NCI-H2196 treated with DMSO at 0.1 percent for 48 hours (cell line): Measurements from ENCODE around the gene KCND2.

ENCODE experiments used
- DNase-seq: peaks from one replicate; lab custom pipeline; 2025; ENCODE audit not compliant: unreplicated experiment; lab: John Stamatoyannopoulos, UW

The KCND2 gene

DNA sequence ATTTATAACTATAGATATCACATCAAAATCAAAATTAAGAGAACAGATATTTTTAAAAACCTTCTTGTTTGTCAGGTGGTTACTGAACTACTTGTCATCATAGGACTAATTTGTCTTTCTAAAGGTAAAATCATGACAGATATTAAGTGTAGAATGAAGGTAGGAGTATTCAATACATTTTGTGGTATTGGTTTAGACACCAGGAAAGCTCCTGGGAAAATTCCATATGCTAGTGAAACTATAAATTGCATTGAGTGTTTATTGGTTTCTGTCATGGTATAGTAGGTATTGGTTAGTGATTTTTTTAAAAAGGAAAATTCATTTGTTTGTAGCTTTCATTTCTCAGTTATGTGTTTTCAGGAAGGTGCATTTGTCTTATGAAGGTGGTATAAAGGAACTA, 132.7 kb downstream of the KCND2 start:
- no peak for DNase-seq

DNA sequence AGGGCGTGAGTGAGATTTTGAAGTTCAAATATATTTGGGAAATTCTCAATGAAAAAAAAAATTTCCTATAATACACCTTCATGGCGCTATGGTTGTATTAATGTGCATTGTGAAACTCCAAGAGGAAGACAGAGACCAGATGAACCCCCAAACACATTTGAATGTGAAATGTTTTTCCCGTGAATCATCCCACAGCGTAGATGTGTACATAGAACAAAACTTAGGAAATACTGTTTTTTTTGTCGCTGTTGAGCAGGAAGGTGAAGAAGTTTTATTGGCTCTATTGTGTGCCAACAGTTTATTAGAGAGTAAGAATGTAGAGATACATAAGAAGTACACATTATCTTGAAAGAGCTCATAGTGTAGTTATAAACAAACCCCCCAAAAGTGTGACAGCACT, 134.0 kb downstream of the KCND2 start:
- DNase-seq: no peak

DNA sequence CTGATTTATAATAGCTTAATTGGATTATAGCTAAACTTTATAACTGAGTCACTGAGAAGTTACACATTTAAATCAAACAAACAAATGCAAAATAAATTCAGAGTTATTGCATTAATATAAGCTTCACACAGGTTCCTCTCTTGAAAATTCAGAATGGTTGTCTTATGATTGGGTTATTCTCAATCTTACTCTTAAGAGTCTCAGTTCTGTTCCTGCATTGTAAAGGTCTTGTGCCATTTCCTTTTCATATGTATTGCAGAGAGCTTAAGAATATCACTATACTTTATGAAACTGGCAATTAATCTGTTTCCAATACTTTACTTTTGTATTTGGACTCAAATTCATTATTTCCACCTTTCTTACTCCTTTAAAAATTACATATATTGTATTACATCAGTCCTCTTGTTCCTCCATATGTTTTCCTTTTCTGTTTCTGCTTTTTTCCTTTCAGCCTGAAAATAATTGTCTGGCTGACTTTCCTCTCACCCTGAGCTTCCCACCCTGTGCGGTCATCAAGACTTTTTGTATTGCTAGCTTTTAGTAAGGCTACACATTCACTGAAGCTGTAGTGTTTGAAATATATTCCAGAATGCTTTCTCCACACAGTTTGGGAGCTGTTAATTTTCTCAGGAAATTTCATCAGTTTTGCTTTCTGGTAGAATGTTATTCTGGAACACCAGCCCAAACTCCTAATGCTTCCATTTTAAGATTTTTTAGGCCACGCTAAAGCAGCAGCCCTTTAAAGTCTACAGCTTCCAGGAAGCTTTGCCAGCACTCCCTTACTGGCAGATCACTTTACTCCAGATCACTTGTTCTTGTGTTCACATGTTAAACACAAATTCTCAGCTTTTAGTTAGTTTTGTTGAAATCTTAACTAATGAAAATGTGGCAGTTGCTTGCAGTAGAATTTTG, 139.4 kb downstream of the KCND2 start:
- DNase-seq: no peak

DNA sequence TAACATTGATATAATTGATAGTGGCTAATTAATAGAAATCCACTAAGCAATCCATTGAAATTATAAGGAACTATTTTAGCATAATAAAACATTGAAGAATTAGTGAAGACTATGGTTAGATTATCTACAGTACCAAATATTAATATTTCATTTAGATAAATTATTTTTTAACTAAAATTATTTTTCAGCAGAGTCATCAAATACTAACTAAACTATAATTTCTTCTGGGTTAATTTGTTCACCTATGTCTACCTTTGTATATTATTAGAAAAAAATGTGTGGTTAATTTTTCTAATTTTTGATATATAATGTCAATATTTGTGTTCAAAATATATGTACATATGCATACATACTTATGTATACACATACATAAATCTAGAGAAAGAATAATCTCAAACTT, 140.2 kb downstream of the KCND2 start:
- DNase-seq: no peak

DNA sequence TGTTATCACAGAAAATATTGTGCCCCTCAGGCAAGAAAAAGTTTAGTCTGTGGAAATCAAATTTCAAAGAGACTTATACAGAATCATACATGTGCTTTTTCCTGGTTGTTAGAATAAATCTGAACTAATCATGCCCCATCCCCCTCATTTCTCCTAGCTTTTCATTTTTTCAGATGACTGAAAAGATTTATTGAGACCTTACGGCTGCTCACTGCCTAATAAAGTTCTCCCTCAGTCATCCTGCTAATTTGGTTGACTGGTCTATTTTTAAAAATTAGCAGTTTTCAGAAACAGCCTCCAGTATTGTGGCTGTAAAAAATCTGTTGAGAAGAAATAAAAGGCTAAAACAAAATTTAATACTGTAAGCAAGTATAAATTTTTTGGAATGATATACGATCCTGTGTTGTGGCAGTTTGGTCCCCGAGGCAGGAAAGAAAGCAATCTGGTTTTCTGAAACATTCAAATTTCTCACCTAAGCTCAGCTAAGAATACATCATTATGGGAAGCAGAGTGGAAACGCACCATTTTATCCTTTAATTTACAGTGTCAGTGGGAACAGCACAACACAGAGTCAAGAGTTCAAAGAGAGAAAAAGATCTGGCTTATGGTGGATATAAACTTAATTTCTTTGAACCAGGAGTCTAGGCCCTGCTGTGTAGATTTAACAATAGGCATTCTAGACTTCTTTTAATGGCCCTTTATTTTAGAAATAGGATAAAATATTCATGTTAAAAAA, 144.4 kb downstream of the KCND2 start:
- no peak for DNase-seq

DNA sequence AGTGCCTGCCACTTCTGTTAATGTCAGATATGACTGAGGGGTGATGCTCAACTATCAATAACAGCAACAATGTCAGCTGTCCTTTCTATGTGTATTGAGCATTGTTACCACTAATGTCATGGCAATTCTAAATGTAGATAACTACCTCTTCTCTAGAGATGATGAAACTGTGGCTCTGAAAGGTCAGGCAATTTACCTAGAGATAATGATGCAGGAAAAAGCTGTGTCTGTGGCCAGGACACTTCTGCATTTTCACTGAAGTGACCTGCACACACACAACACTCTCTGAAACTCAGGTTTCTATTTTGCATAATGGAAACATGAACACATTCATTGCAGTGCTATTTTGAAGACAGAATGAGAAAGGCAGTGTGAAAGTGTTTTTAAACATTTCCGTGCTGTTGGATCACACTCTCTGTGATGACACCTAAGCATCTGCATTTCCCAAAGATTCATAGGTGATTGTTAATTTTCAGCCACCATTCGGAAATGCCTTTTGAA, 148.2 kb downstream of the KCND2 start:
- no peak for DNase-seq

DNA sequence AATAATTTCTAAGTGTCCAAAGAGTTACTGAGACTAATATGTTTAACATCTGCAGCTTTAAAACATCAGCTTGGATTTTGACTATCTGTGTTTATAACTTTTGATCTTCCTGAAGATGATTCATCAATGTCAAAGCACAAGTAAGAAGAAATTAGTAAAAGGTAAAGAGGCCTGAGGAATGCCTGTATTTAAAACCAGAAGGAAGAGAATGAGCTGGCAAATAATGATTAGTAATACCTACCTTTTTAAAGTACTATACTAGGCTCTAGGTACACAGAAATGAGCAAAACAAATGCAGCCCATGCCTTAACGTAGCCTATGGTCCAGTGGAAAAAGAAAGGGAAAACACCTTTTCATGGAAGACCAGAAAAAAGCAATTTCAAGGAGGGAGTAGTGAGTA, 158.0 kb downstream of the KCND2 start:
- DNase-seq: no peak

DNA sequence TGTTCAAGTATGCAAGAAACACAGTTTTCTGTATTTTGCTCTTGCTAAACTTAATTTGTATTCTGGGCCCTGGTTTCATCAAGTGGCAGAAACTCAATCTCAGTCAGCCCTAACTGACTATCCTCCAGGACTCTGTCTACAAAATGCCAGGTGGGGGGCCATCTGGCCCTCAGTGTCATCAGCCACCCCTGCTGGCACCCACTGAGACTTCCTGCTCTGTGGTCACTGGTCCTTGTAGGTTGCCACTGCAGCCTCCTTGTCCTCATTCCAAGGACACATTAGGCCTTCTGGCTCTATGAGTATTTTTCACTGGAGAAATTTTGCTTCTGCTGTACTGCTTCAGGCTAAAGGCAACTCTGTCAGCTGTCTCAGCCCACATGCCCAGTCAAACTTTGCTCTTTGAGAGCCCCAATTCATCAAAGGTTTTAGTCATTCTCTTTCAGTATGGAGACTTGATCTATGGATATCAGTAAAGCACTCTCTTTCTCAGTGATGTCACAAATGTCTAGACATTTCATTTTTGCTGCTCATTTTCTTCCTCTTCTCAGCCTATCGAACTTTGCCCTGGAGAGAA, 163.6 kb downstream of the KCND2 start:
- DNase-seq: no peak

DNA sequence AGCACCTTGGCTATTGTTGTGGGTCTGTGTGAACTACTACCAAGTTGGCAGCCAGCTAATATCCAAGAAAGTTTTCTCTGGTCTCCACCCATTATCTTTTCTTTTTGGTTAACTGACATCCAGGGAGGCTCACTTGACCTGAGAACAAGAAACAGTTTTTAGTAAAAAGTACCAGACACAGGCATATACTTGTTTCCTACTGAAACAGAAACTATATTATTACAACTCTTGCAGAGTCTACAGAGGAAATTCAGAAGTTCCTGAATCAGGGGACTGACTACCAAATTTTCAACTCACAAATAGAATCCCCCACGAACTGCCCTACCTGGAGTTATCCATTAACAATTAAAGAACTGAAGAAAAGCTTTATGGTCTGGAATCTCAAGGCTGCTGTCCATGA, 168.9 kb downstream of the KCND2 start:
- no peak for DNase-seq

DNA sequence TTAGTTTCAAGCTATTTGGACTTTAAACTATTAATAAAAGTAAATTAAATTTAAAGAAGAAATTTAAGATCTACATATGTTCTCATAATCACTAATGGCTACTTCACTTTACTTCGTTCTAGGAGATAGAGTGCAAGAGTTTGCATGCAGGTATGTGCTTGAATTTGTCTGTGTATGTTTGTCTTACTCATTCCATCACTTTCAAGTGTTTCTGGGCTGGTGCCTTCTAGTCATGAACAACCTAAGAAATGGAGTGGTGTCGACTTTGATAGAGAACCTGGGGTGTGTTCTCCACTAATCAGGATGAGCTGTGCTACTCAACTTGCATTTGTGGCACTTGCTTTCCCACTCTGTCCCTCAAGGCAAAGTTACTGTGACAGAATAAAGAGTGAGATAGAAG, 169.9 kb downstream of the KCND2 start:
- DNase-seq: no peak

DNA sequence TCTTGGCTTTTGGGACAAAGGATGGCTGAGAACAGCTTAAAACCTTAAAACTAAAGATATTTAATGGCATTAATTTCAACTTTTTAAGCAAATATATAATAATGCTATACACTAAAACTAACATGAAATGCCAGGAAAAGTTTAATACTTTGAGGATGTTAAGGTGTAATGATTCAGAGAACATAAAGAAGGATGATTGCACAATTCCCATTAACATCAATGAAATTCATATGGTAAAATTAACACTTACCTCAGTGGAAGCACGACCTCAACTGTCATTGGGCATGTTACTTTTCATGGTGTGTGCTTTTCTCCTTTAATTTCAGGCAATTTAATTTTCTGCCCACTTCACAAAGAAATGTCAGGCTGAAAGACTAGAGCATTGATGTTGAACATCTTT, 171.7 kb downstream of the KCND2 start:
- DNase-seq: no peak

DNA sequence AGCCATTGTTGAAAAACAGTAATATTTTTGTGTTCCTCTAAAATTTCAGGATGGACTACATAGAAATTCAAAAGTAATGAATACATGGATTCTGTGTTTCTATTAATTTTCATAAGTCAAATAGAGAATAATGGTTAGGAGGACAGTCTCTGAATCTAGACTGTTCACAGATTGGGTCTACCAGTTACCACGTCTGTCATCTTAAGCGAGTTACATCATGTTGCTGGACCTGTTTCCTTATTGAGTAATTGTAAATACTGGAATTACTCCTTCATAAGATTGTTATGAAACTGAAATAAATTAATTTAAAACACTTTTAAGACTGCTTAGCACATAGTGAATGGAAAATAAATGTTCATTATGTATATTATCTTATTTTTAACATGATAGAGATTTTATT, 172.3 kb downstream of the KCND2 start:
- DNase-seq: no peak

DNA sequence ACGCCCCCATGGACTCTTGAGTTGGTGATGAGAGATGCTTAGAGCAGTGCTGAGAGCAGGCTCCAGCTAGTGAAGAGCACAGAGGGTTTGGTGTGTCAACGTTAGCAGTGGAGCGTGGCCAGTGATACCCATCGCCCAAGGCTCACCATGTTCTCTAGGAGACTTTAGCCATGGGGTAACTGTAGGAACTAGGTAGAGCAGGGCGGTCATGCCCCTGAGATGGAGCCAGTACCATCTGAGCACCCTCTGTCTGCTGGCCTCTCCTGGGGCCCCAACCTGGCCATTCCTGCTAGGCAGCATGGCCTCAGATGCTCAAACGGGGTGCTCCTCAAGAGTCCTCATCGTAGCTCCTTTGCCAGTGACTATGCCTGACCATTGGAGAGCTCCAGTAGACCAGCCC, 179.7 kb downstream of the KCND2 start:
- DNase-seq: no peak

DNA sequence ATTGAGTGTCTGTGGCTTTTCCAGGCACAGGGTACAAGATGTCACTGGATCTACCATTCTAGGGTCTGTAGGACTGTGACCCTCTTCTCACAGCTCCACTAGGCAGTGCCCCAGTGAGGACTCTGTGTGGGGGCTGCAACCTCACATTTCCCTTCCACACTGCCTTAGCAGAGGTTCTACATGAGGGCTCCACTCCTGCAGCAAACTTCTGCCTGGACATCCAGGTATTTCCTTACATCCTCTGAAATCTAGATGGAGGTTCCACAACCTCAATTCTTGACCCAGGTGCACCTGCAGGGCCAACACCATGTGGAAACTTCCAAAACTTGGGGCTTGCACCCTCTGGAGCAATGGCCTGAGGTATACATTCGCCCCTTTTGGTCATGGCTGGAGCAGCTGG, 183.7 kb downstream of the KCND2 start:
- no peak for DNase-seq

DNA sequence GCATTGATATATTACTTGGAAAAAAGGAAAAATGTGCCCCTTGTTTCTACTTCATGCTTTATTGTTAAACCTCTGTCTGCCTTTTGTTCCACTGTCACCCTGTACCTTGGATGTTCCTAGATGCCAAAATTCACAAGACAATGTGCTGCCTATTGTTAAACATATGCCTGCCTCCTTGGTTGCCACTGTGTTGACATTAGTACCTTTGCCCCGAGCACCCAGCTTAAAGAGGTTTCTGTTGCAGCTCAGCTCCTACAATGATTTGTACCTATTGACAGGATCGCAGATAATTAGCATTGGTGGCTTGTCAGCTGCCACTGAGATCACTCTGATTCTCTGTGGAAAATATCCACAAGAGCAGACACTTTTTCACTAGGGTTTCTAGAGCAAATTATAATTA, 188.0 kb downstream of the KCND2 start:
- no peak for DNase-seq

DNA sequence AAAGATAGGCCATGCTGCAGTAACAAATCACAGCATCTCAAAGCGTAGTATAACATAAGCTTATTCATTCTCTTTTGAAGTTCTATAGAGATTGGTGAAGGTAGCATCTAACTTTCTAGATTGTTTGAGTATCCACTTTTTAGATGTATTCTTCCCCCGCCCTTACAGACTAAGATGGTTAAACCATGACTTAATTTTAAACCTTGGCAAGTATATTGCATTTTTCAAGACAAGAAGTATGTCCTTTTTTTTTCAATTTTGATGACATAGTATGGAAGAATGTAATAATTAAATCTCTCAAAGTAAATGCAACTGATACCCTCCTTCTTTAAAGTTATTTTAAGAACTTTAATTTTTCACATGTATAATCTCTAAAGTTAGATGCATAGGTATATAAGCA, 190.0 kb downstream of the KCND2 start:
- DNase-seq: no peak

DNA sequence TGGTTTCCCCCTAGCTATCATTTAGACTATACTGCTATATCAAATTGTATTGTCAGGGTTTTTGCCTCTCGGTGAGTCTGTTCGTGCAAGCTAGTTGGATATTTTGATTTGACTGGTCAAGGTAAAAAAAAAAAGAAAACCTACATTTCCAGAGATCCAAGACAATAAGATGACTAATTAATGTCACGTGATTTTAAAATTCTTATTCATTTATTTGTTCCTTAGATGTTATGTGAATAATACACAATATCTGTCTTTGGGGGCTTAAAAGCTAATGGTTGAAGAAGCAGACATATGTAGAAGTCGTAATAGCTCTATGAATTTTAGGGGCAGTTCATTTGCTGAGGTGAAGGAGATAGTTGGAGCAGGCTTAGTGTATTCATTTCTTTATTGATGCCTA, 191.1 kb downstream of the KCND2 start:
- DNase-seq: no peak

DNA sequence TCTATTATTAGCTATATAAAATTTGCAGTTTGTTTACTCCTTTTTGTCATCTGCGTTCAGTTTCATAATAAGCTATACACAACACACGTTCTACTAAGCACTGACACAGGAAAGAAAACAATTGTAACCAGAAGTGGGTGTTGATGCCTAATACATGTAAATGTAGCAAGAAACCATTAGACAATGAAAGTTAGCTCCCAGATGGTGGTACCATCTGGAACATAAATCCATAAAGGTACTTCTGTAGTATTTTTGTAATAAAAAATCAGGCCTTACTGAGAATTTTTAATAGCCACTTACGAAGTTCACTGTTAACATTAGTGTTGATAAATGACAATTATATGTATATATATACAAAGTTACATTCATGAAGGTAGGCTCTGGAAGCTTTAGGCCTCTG, 194.7 kb downstream of the KCND2 start:
- DNase-seq: no peak

DNA sequence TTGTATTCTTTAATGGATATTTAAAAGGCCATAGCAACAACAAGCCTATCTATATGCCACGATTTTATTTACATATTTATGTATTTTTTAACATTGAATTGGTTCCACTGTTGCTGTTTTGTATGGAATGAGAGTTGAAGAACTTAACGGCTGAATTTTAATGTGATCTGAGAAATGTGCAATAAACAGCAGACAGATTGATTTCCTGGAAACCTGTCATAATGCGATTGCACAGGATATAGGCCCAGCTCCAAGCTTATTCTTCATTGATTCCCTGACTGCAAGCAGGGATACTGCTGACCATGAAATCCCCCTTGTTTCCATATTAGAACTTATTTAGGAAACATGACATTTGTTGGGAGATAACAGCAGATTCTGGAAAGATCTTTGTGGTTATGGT, 195.6 kb downstream of the KCND2 start:
- DNase-seq: no peak

DNA sequence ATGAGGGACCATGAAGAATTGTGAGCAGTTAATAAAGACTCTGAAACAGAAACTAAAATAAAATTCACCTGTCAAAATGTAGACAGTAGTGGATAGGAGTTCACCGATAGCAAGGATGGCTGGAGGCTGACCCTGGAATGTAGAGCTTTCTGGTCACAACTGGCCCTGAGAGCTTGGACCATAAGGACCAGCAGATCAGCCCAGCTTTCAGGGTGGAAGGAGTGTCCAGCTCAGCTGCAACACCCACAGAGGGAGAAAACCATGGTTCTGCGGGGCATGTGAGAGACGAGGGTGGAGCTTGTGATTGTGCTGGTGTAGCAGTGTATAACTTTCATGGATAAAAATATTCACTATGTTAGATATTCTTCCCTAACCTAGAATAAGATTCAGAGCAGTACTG, 199.9 kb downstream of the KCND2 start:
- no peak for DNase-seq

DNA sequence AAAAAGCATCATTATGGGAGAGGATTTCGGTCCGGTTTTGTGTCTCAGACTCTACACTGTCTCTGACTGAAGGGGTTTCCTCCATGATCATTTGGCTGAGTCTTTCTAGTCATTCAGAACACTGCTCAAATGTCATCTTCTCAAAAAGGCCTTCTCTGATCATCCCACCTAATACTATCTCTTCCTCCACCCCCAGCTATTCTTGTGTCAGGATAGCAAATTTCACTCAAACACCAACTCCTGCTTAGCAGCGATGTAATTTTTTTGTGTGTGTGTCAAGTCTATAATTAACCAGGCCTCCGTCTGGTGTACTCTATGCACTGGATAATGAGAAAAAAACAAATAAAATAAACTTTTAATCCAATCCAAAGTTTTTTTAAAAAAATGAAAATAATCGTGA, 200.4 kb downstream of the KCND2 start:
- no peak for DNase-seq

DNA sequence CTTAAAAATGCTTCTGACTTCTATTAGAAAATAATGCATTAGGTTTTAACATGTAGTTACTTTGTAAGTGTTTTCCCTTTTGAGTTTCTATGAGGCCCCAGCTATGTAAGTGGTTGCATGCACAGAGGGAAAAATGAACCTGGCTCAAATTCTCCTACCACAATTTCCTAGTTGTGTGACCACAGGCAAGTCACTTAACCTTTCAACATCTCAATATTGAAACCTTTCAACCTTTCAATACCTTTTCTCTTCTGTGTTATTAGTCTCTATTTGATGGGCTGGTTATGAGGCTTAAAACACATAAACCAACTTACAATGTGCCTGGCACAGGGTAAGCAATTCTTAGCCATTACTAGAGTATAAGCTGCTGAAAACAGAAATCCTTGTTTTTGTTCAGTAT, 203.0 kb downstream of the KCND2 start:
- DNase-seq: no peak
